ENCODE measurements around the gene SFRP4. TPM values are rescaled to one million over a fixed set of nuclear protein-coding genes. Genes with fewer than 3 reads are reported as not detected.

The SFRP4 gene
- total and polyA plus RNA-seq, 9 donors: 4.2 to 55.4 (median 16.4) TPM

- no peaks in the 10 kb centered on the region for H3K9me3 ChIP-seq (replicated peaks; ENCODE audit: control insufficient read depth, low read depth, low read length)
- peak; percentile 83 for DNase-seq
- peaks cover 23% of the 10 kb centered on the region for H3K4me1 ChIP-seq (ENCODE audit: control insufficient read depth, insufficient read depth, low read length)
- peaks cover 16% of the 10 kb centered on the region for H3K27me3 ChIP-seq (ENCODE audit: control insufficient read depth, insufficient read depth, low read length)
- H3K36me3 ChIP-seq (ENCODE audit: control insufficient read depth, insufficient read depth, low read length): no peaks in the 10 kb centered on the region
- peak overlapping the region; percentile 63 for H3K4me3 ChIP-seq (ENCODE audit: low read length)
- peak overlapping the region; percentile 93 for H3K27ac ChIP-seq (ENCODE audit: low read length)
- no CpG with 5 or more reads among the region's 5 CpGs for WGBS (ENCODE audit: insufficient coverage)
These were observed 1.2 kb downstream of the SFRP4 start for GRCh38 chr7:37915438-37915837.

GRCh38 chr7:37912756-37913155 is 3.9 kb downstream of the SFRP4 start:
- Histone ChIP-seq H3K9me3 (replicated peaks; ENCODE audit: control insufficient read depth, low read depth, low read length) (no peaks in the 10 kb centered on the region), H3K36me3 (ENCODE audit: control insufficient read depth, insufficient read depth, low read length) (peaks cover 2% of the 10 kb centered on the region), H3K4me3 (ENCODE audit: low read length) (no peak overlapping the region), H3K4me1 (ENCODE audit: control insufficient read depth, insufficient read depth, low read length) (peaks cover 18% of the 10 kb centered on the region), H3K27ac (ENCODE audit: low read length) (no peak overlapping the region), H3K27me3 (ENCODE audit: control insufficient read depth, insufficient read depth, low read length) (peaks cover 11% of the 10 kb centered on the region)
- no peak for DNase-seq
- no CpG with 5 or more reads among the region's 2 CpGs for WGBS (ENCODE audit: insufficient coverage)

- no peak for DNase-seq
- Histone ChIP-seq H3K27ac (ENCODE audit: low read length) (no peak overlapping the region), H3K4me3 (ENCODE audit: low read length) (no peak overlapping the region), H3K9me3 (replicated peaks; ENCODE audit: control insufficient read depth, low read depth, low read length) (no peaks in the 10 kb centered on the region), H3K27me3 (ENCODE audit: control insufficient read depth, insufficient read depth, low read length) (no peaks in the 10 kb centered on the region), H3K36me3 (ENCODE audit: control insufficient read depth, insufficient read depth, low read length) (peaks cover 2% of the 10 kb centered on the region), H3K4me1 (ENCODE audit: control insufficient read depth, insufficient read depth, low read length) (no peaks in the 10 kb centered on the region)
- no CpG with 5 or more reads among the region's 1 CpG for WGBS (ENCODE audit: insufficient coverage)
These were observed 8.3 kb downstream of the SFRP4 start for GRCh38 chr7:37908221-37908788.

GRCh38 chr7:37901890-37902524 is 14.6 kb downstream of the SFRP4 start:
- H3K4me3 ChIP-seq (ENCODE audit: low read length): no peak overlapping the region
- H3K27me3 ChIP-seq (ENCODE audit: control insufficient read depth, insufficient read depth, low read length): no peaks in the 10 kb centered on the region
- H3K9me3 ChIP-seq (replicated peaks; ENCODE audit: control insufficient read depth, low read depth, low read length): no peaks in the 10 kb centered on the region
- 92% methylated on average over 2 of the region's 2 CpGs for WGBS (ENCODE audit: insufficient coverage)
- peak; percentile 73 for DNase-seq
- no peaks in the 10 kb centered on the region for H3K36me3 ChIP-seq (ENCODE audit: control insufficient read depth, insufficient read depth, low read length)
- H3K27ac ChIP-seq (ENCODE audit: low read length): no peak overlapping the region
- peaks cover 8% of the 10 kb centered on the region for H3K4me1 ChIP-seq (ENCODE audit: control insufficient read depth, insufficient read depth, low read length)

- H3K4me3 ChIP-seq (ENCODE audit: low read length): no peak overlapping the region
- H3K27me3 ChIP-seq (ENCODE audit: control insufficient read depth, insufficient read depth, low read length): no peaks in the 10 kb centered on the region
- DNase-seq: peak; percentile 67
- H3K9me3 ChIP-seq (replicated peaks; ENCODE audit: control insufficient read depth, low read depth, low read length): no peaks in the 10 kb centered on the region
- H3K36me3 ChIP-seq (ENCODE audit: control insufficient read depth, insufficient read depth, low read length): no peaks in the 10 kb centered on the region
- peaks cover 8% of the 10 kb centered on the region for H3K4me1 ChIP-seq (ENCODE audit: control insufficient read depth, insufficient read depth, low read length)
- H3K27ac ChIP-seq (ENCODE audit: low read length): no peak overlapping the region
- WGBS (ENCODE audit: insufficient coverage): 38% methylated on average over 1 of the region's 6 CpGs
These were observed 15.3 kb downstream of the SFRP4 start for GRCh38 chr7:37901236-37901827.

- no peak overlapping the region for H3K4me3 ChIP-seq (ENCODE audit: low read length)
- no peak overlapping the region for H3K27ac ChIP-seq (ENCODE audit: low read length)
- no peaks in the 10 kb centered on the region for H3K9me3 ChIP-seq (replicated peaks; ENCODE audit: control insufficient read depth, low read depth, low read length)
- H3K4me1 ChIP-seq (ENCODE audit: control insufficient read depth, insufficient read depth, low read length): peaks cover 8% of the 10 kb centered on the region
- DNase-seq: no peak
- 83% methylated on average over 2 of the region's 3 CpGs for WGBS (ENCODE audit: insufficient coverage)
- no peaks in the 10 kb centered on the region for H3K36me3 ChIP-seq (ENCODE audit: control insufficient read depth, insufficient read depth, low read length)
- H3K27me3 ChIP-seq (ENCODE audit: control insufficient read depth, insufficient read depth, low read length): no peaks in the 10 kb centered on the region
These were observed 16.8 kb downstream of the SFRP4 start for GRCh38 chr7:37899712-37900247.

GRCh38 chr7:37894671-37895070 is 21.9 kb downstream of the SFRP4 start:
- Histone ChIP-seq H3K27me3 (ENCODE audit: control insufficient read depth, insufficient read depth, low read length) (no peaks in the 10 kb centered on the region), H3K4me1 (ENCODE audit: control insufficient read depth, insufficient read depth, low read length) (no peaks in the 10 kb centered on the region), H3K4me3 (ENCODE audit: low read length) (no peak overlapping the region), H3K27ac (ENCODE audit: low read length) (no peak overlapping the region), H3K36me3 (ENCODE audit: control insufficient read depth, insufficient read depth, low read length) (no peaks in the 10 kb centered on the region), H3K9me3 (replicated peaks; ENCODE audit: control insufficient read depth, low read depth, low read length) (no peaks in the 10 kb centered on the region)
- 88% methylated on average over 1 of the region's 3 CpGs for WGBS (ENCODE audit: insufficient coverage)
- no peak for DNase-seq

GRCh38 chr7:37893359-37893758 is 23.3 kb downstream of the SFRP4 start:
- Histone ChIP-seq H3K4me3 (ENCODE audit: low read length) (no peak overlapping the region), H3K36me3 (ENCODE audit: control insufficient read depth, insufficient read depth, low read length) (no peaks in the 10 kb centered on the region), H3K4me1 (ENCODE audit: control insufficient read depth, insufficient read depth, low read length) (no peaks in the 10 kb centered on the region), H3K9me3 (replicated peaks; ENCODE audit: control insufficient read depth, low read depth, low read length) (no peaks in the 10 kb centered on the region), H3K27me3 (ENCODE audit: control insufficient read depth, insufficient read depth, low read length) (no peaks in the 10 kb centered on the region), H3K27ac (ENCODE audit: low read length) (no peak overlapping the region)
- no peak for DNase-seq

- DNase-seq: no peak
- Histone ChIP-seq H3K27me3 (ENCODE audit: control insufficient read depth, insufficient read depth, low read length) (no peaks in the 10 kb centered on the region), H3K4me1 (ENCODE audit: control insufficient read depth, insufficient read depth, low read length) (no peaks in the 10 kb centered on the region), H3K27ac (ENCODE audit: low read length) (no peak overlapping the region), H3K4me3 (ENCODE audit: low read length) (no peak overlapping the region), H3K36me3 (ENCODE audit: control insufficient read depth, insufficient read depth, low read length) (no peaks in the 10 kb centered on the region), H3K9me3 (replicated peaks; ENCODE audit: control insufficient read depth, low read depth, low read length) (no peaks in the 10 kb centered on the region)
- WGBS (ENCODE audit: insufficient coverage): 77% methylated on average over 4 of the region's 6 CpGs
These were observed 34.5 kb downstream of the SFRP4 start for GRCh38 chr7:37882086-37882485.
